OCI-LY7 (cell line): ENCODE results near the gene NKAIN2. TPM values are rescaled to one million over a fixed set of nuclear protein-coding genes. Genes with fewer than 3 reads are reported as not detected.

Experiments used
- BruUV-seq: library from RNA; stranded (reverse); fragments of 400-500 nt; replicated peaks from 2 replicates; lab custom pipeline; 2021; lab: Mats Ljungman, UMichigan
- CTCF ChIA-PET: fragments of 300-600 bp; sonication (Branson Sonifier 250); formaldehyde crosslinking; loops from one replicate; lab custom pipeline; 2022; ENCODE audit warnings: antibody characterized with exemption; ENCODE audit not compliant: unreplicated experiment; lab: Charles Lee
- POLR2A ChIA-PET: fragments of 300-600 bp; sonication (Branson Sonifier 250); formaldehyde crosslinking; loops from one replicate; lab custom pipeline; 2022; ENCODE audit warnings: antibody characterized with exemption; lab: Charles Lee
- DNase-seq: peaks from one replicate; pipeline ENCODE4 v3.0.0-alpha.2; 2015; ENCODE audit warnings: low spot score
- H2AFZ ChIP-seq: fragments of 200-600 bp; sonication (generic), shearing (Covaris generic); 2 replicates; pipeline ENCODE4 v1.6.1; 2014; ENCODE audit warnings: mild to moderate bottlenecking, antibody characterized with exemption, low read length, moderate library complexity
- H3K27ac ChIP-seq: fragments of 200-600 bp; sonication (generic); 2 replicates; pipeline ENCODE4 v1.5.1; 2014; ENCODE audit warnings: mixed run types, low read depth, mild to moderate bottlenecking, moderate library complexity, low read length, inconsistent platforms; ENCODE audit not compliant: poor library complexity, severe bottlenecking
- H3K36me3 ChIP-seq: fragments of 200-600 bp; sonication (generic); 2 replicates; pipeline ENCODE4 v1.6.1; 2014; ENCODE audit warnings: mild to moderate bottlenecking, antibody characterized with exemption, low read length, moderate library complexity, mixed read lengths; ENCODE audit not compliant: insufficient read depth
- H3K4me1 ChIP-seq: fragments of 200-600 bp; sonication (generic); 2 replicates; pipeline ENCODE4 v1.5.1; 2014; ENCODE audit warnings: mild to moderate bottlenecking, low read length; ENCODE audit not compliant: insufficient read depth, poor library complexity, severe bottlenecking
- H3K4me2 ChIP-seq: fragments of 200-600 bp; sonication (generic); 2 replicates; pipeline ENCODE4 v1.6.1; 2014; ENCODE audit warnings: mild to moderate bottlenecking, low read length
- H3K4me3 ChIP-seq: fragments of 200-600 bp; sonication (generic); 2 replicates; pipeline ENCODE4 v1.5.1; 2014; ENCODE audit warnings: mild to moderate bottlenecking, low read depth, low read length; ENCODE audit not compliant: poor library complexity, severe bottlenecking
- H3K79me2 ChIP-seq: fragments of 200-600 bp; sonication (generic); 2 replicates; pipeline ENCODE4 v1.6.1; 2016; ENCODE audit warnings: low read depth, mild to moderate bottlenecking, low read length, moderate library complexity, mixed read lengths; ENCODE audit not compliant: insufficient read depth
- H3K9me2 ChIP-seq: fragments of 200-600 bp; sonication (generic); 2 replicates; pipeline ENCODE4 v1.6.1; 2016; ENCODE audit warnings: mild to moderate bottlenecking, low read length, mixed read lengths; ENCODE audit not compliant: insufficient read depth
- H3K9me3 ChIP-seq: fragments of 200-600 bp; sonication (generic); 2 replicates; pipeline ENCODE4 v1.6.1; 2014; ENCODE audit warnings: mild to moderate bottlenecking, mixed run types, low read length, mixed read lengths
- H4K20me1 ChIP-seq: fragments of 200-600 bp; sonication (generic); 2 replicates; pipeline ENCODE4 v1.6.1; 2014; ENCODE audit warnings: mild to moderate bottlenecking, antibody characterized with exemption, low read length, moderate library complexity, mixed read lengths; ENCODE audit not compliant: insufficient read depth
- EZH2phosphoT487 ChIP-seq: fragments of 200-600 bp; sonication (generic); IDR thresholded peaks from 2 replicates; pipeline ENCODE4 v1.6.1; 2018; ENCODE audit warnings: low read depth, borderline replicate concordance, mild to moderate bottlenecking, mixed run types, antibody characterized with exemption, low read length, moderate library complexity, mixed read lengths
- intact Hi-C: fragments of 100-400 bp; cut with micrococcal nuclease; formaldehyde crosslinking; loops from one replicate; pipeline ENCODE4 v1.10.0; 2022; ENCODE audit not compliant: unreplicated experiment
- total RNA-seq, 2 experiments: library from RNA; depleted of rRNA in 1 of 2; stranded (reverse); fragments of >200 nt in 1 of 2; shearing (Covaris generic) in 1 of 2; gene quantifications; 2 replicates each; pipeline ENCODE4 v1.2.3, GENCODE V29; 2014 to 2022
- TF ChIP-seq, protein P1 (sequence below): fragments of 200-600 bp; sonication (generic); conservative IDR thresholded peaks from 2 replicates; pipeline ENCODE4 v1.5.1; 2014; ENCODE audit warnings: mild to moderate bottlenecking, antibody characterized with exemption, low read length, moderate library complexity, mixed read lengths

Gene NKAIN2
- total RNA-seq, 2 experiments from 2014 or later: not detected

DNA sequence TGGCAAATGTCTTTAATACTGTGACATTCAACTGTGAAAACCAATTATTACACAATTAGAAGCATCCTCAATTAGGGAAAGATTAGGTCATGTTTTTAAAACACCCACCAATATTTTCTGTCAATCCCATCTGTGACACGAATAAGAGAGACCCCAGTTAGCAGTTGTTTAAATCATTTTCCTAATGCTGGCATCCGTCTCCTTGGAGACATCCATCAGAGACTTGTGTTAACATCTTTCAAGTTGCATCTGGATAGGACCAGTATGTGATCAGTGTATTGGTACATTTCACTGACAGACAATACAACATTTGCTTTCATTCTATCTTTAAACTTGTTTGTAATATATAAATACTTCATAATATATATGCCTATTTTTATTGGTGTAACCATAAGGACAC lies 737.9 kb downstream of the NKAIN2 start:
- TF ChIP-seq, protein P1, sequence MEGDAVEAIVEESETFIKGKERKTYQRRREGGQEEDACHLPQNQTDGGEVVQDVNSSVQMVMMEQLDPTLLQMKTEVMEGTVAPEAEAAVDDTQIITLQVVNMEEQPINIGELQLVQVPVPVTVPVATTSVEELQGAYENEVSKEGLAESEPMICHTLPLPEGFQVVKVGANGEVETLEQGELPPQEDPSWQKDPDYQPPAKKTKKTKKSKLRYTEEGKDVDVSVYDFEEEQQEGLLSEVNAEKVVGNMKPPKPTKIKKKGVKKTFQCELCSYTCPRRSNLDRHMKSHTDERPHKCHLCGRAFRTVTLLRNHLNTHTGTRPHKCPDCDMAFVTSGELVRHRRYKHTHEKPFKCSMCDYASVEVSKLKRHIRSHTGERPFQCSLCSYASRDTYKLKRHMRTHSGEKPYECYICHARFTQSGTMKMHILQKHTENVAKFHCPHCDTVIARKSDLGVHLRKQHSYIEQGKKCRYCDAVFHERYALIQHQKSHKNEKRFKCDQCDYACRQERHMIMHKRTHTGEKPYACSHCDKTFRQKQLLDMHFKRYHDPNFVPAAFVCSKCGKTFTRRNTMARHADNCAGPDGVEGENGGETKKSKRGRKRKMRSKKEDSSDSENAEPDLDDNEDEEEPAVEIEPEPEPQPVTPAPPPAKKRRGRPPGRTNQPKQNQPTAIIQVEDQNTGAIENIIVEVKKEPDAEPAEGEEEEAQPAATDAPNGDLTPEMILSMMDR: no peak
- no peak for TF ChIP-seq EZH2phosphoT487
- no peak for DNase-seq
- H3K27ac ChIP-seq: no peak overlapping the region
- no peaks in the 10 kb centered on the region for H3K4me1 ChIP-seq
- H3K4me3 ChIP-seq: no peak overlapping the region
- ChIA-PET CTCF (no interaction called here), POLR2A (no interaction called here)
- H3K4me2 ChIP-seq: no peak overlapping the region
- intact Hi-C loops: no loop called here
- no peaks in the 10 kb centered on the region for H3K36me3 ChIP-seq
- no TSS peak for BruUV-seq
- no peaks in the 10 kb centered on the region for H3K79me2 ChIP-seq
- H3K9me2 ChIP-seq: no peaks in the 10 kb centered on the region
- H4K20me1 ChIP-seq: no peaks in the 10 kb centered on the region
- H2AFZ ChIP-seq: no peak overlapping the region
- H3K9me3 ChIP-seq: no peaks in the 10 kb centered on the region

DNA sequence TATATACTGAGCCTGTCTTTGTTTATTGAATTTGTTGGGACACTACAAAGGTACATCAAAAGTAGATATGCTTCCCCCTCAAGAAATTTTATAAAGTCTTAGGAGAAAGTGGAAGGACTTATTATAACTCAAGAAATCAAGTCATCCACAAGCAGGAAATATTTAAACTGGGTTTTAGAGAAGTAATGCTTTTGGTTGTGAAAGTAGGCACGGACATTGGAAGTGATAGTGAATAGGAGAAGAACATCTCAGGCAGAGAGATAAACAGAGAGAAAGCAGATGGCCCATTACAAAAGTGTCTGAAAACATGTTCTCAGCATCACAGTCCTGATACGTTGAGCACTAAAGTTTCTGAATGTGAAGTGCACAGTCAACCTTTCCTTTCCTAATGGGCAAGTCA lies 742.9 kb downstream of the NKAIN2 start:
- no TSS peak for BruUV-seq
- POLR2A ChIA-PET: no interaction called here
- intact Hi-C loops: no loop called here

DNA sequence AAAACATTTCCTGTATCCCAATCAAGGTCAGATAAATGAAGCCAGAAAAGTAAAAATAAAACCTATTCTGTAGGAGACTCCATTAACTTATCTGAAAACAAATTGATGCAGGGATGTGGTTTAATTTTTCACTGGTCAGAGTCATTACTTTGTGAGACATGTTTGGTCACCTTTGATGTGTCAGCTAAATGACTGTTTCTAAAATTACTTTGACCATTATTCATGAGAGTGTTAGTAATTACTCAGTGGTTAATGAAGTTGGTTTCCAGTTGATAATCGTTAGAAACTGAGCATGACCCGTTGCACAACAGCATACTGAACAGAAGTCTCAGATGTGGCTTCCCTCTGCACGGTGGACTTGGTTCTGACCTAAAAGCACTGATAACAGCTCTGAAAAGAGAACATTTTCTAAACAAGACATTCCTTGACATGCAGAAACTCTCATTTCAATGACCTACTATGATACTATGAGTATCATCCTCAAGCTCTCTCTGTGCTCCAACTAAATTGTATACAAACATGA lies 748.1 kb downstream of the NKAIN2 start:
- no peaks in the 10 kb centered on the region for H3K36me3 ChIP-seq
- no peak overlapping the region for H3K4me2 ChIP-seq
- H3K9me2 ChIP-seq: no peaks in the 10 kb centered on the region
- CTCF ChIA-PET: no interaction called here
- no peaks in the 10 kb centered on the region for H4K20me1 ChIP-seq
- H3K79me2 ChIP-seq: no peaks in the 10 kb centered on the region
- H3K27ac ChIP-seq: no peak overlapping the region
- H3K4me3 ChIP-seq: no peak overlapping the region
- DNase-seq: no peak
- TF ChIP-seq EZH2phosphoT487: no peak
- TF ChIP-seq, protein P1: no peak
- H3K4me1 ChIP-seq: no peaks in the 10 kb centered on the region
- H2AFZ ChIP-seq: no peak overlapping the region
- no peaks in the 10 kb centered on the region for H3K9me3 ChIP-seq
- intact Hi-C loops: no loop called here
- POLR2A ChIA-PET: interaction anchor here (0.7 to 1.6 kb wide), 2 partner anchors 10 to 132 kb away, joined by 3 to 4 read pairs; no protein-coding TSS in a partner anchor
- no TSS peak for BruUV-seq

More for the DNA sequence above, 742.9 kb downstream of the NKAIN2 start:
- H3K36me3 ChIP-seq: no peaks in the 10 kb centered on the region
- H2AFZ ChIP-seq: no peak overlapping the region
- no peak overlapping the region for H3K27ac ChIP-seq
- TF ChIP-seq, protein P1: no peak
- no peak for TF ChIP-seq EZH2phosphoT487
- CTCF ChIA-PET: no interaction called here
- H3K4me2 ChIP-seq: no peak overlapping the region
- H4K20me1 ChIP-seq: no peaks in the 10 kb centered on the region
- no peaks in the 10 kb centered on the region for H3K79me2 ChIP-seq
- H3K9me3 ChIP-seq: no peaks in the 10 kb centered on the region
- H3K4me3 ChIP-seq: no peak overlapping the region
- H3K9me2 ChIP-seq: no peaks in the 10 kb centered on the region
- no peaks in the 10 kb centered on the region for H3K4me1 ChIP-seq
- no peak for DNase-seq
